K562 (cell line): ENCODE data around the gene VRK2. TPM values are rescaled to one million over a fixed set of nuclear protein-coding genes. Genes with fewer than 3 reads are reported as not detected.

Source experiments
- ATAC-seq: fragments of 200-7000 bp; cut with Tn5 transposase; 3 replicates; pipeline ENCODE4 v1.9.1; 2020; ENCODE audit warnings: moderate library complexity
- BruUV-seq: library from RNA; stranded (reverse); fragments of 400-500 nt; replicated peaks from 2 replicates; lab custom pipeline; 2021; lab: Mats Ljungman, UMichigan
- CTCF ChIA-PET: fragments of 300-600 bp; formaldehyde crosslinking; extraction: SDS; loops from one replicate; lab custom pipeline; 2021; ENCODE audit warnings: low intra/inter-chr PET ratio; lab: Yijun Ruan, JAX
- POLR2A ChIA-PET: fragments of 300-600, 350-650 bp; sonication (Branson Sonifier 250); formaldehyde crosslinking; extraction: SDS; loops from one replicate; lab custom pipeline; 2021; ENCODE audit warnings: antibody characterized with exemption, inconsistent platforms; lab: Yijun Ruan, JAX
- DNase-seq, 4 experiments: peaks; one replicate each; pipeline versions ENCODE4 v3.0.0 to v3.0.0-alpha.2; 2011 to 2018; ENCODE audit warnings: low spot score in 3 of 4, mixed read lengths in 3 of 4; ENCODE audit errors: extremely low read depth in 1 of 4
- FAIRE-seq: peaks from 2 replicates; lab custom pipeline; 2011; peaks lifted over from hg19 to GRCh38; lab: Jason Lieb, UNC
- H2AFZ ChIP-seq: 2 replicates; pipeline ENCODE4 v1.6.0; 2011; ENCODE audit warnings: low read depth, low read length, control low read depth, inconsistent platforms
- H3K27ac ChIP-seq: fragments of 200-600 bp; 3 replicates; pipeline ENCODE4 v1.8.0; 2011; ENCODE audit warnings: low read depth, mild to moderate bottlenecking, control low read depth, inconsistent platforms, low read length, moderate library complexity, mixed read lengths; ENCODE audit errors: extremely low read depth
- H3K27me3 ChIP-seq, 2 experiments: fragments of 300-600 bp in 1 of 2; 2 replicates in 1 of 2; 3 replicates in 1 of 2; pipeline versions ENCODE4 v1.6.0 to v1.8.0; 2011; ENCODE audit warnings: inconsistent platforms in 2 of 2, low read length in 2 of 2, mild to moderate bottlenecking in 1 of 2, mixed read lengths in 1 of 2, moderate library complexity in 1 of 2; ENCODE audit not compliant: control insufficient read depth in 2 of 2, insufficient read depth in 2 of 2
- H3K36me3 ChIP-seq: fragments of 300-600 bp; 3 replicates; pipeline ENCODE4 v1.8.0; 2011; ENCODE audit warnings: mild to moderate bottlenecking, low read length, inconsistent platforms; ENCODE audit not compliant: control insufficient read depth, insufficient read depth
- H3K4me1 ChIP-seq, 2 experiments: fragments of 200-600 bp in 1 of 2; replicated peaks in 1 of 2; 2 replicates in 1 of 2; 3 replicates in 1 of 2; pipeline versions ENCODE4 v1.5.1 to v1.8.0; 2011; ENCODE audit warnings: inconsistent platforms in 2 of 2, low read length in 2 of 2, mild to moderate bottlenecking in 1 of 2, mixed read lengths in 1 of 2, moderate library complexity in 1 of 2; ENCODE audit not compliant: control insufficient read depth in 2 of 2, insufficient read depth in 2 of 2
- H3K4me2 ChIP-seq: 2 replicates; pipeline ENCODE4 v1.6.1; 2011; ENCODE audit warnings: low read length, control low read depth, inconsistent platforms, mixed read lengths; ENCODE audit not compliant: insufficient read depth
- H3K4me3 ChIP-seq: fragments of 200-600 bp; sonication (generic), shearing (Covaris generic); 2 replicates; pipeline ENCODE4 v1.5.1; 2016; ENCODE audit warnings: control low read depth, inconsistent platforms
- H3K79me2 ChIP-seq: fragments of 200-600 bp; 3 replicates; pipeline ENCODE4 v1.8.0; 2011; ENCODE audit warnings: low read length, inconsistent platforms; ENCODE audit not compliant: control insufficient read depth, insufficient read depth
- H3K9ac ChIP-seq, 2 experiments: 2 replicates each; pipeline versions ENCODE4 v1.6.0 to v1.6.1; 2011; ENCODE audit warnings: low read depth in 2 of 2, low read length in 2 of 2, control low read depth in 1 of 2, inconsistent platforms in 1 of 2, mild to moderate bottlenecking in 1 of 2, mixed read lengths in 1 of 2; ENCODE audit not compliant: insufficient read depth in 1 of 2
- H3K9me1 ChIP-seq: one replicate; pipeline ENCODE4 v1.6.0; 2011; ENCODE audit warnings: inconsistent platforms, mild to moderate bottlenecking, low read length, moderate library complexity; ENCODE audit not compliant: control insufficient read depth, insufficient read depth
- H3K9me3 ChIP-seq: replicated peaks from 2 replicates; pipeline ENCODE4 v1.5.1; 2011; ENCODE audit warnings: low read depth, low read length, inconsistent platforms; ENCODE audit not compliant: control insufficient read depth, insufficient read depth
- H4K20me1 ChIP-seq: replicated peaks from 2 replicates; pipeline ENCODE4 v1.6.1; 2011; ENCODE audit warnings: low read length, inconsistent platforms, mixed read lengths; ENCODE audit not compliant: control insufficient read depth, insufficient read depth
- ARNT ChIP-seq, 2 experiments: fragments of 450-650 bp; IDR thresholded peaks; 2 replicates each; pipeline ENCODE4 v1.6.1; 2016; ENCODE audit warnings: mild to moderate bottlenecking in 1 of 2
- BMI1 ChIP-seq: fragments of 150-350 bp; IDR thresholded peaks from 2 replicates; pipeline ENCODE4 v1.6.1; 2014; ENCODE audit warnings: low read length
- CBX8 ChIP-seq: fragments of 200-600 bp; sonication (generic); IDR thresholded peaks from 2 replicates; pipeline ENCODE4 v1.6.1; 2012; ENCODE audit warnings: borderline replicate concordance, mixed run types, low read depth, mild to moderate bottlenecking, moderate library complexity, mixed read lengths, low read length, control low read depth, inconsistent platforms; ENCODE audit not compliant: poor library complexity, severe bottlenecking; ENCODE audit errors: extremely low read depth
- NFIC ChIP-seq: fragments of 450-650 bp; IDR thresholded peaks from 2 replicates; pipeline ENCODE4 v1.6.1; 2017; ENCODE audit warnings: mild to moderate bottlenecking, inconsistent platforms
- PCBP1 ChIP-seq: fragments of 200-400 bp; formaldehyde crosslinking; IDR thresholded peaks from 2 replicates; pipeline ENCODE4 v1.6.1; 2018; ENCODE audit warnings: mild to moderate bottlenecking, low read depth, low read length; ENCODE audit not compliant: poor library complexity, severe bottlenecking
- SETDB1 ChIP-seq: IDR thresholded peaks from one replicate; pipeline ENCODE4 v1.6.1; 2012; ENCODE audit warnings: low read length, control low read depth, inconsistent platforms
- ZBTB2 ChIP-seq: fragments of 450-650 bp; IDR thresholded peaks from 2 replicates; pipeline ENCODE4 v1.6.1; 2016; ENCODE audit warnings: antibody characterized with exemption
- ZBTB34 ChIP-seq: fragments of 250-450 bp; sonication (Bioruptor Pico); IDR thresholded peaks from 2 replicates; pipeline ENCODE4 v1.8.0; 2021; ENCODE audit warnings: mild to moderate bottlenecking, moderate library complexity
- ZBTB43 ChIP-seq: sonication (generic); formaldehyde crosslinking; IDR thresholded peaks from 2 replicates; pipeline ENCODE4 v1.8.0; 2023; ENCODE audit warnings: mild to moderate bottlenecking, missing genetic modification reagents
- ZHX1 ChIP-seq: fragments of 150-350 bp; conservative IDR thresholded peaks from 2 replicates; pipeline ENCODE4 v1.6.1; 2014; ENCODE audit warnings: low read length
- ZNF740 ChIP-seq, 3 experiments: fragments of 200-800 bp in 1 of 3; sonication (Bioruptor generic) in 1 of 3; sonication (generic) in 1 of 3; formaldehyde crosslinking in 1 of 3; IDR thresholded peaks; 2 replicates each; pipeline versions ENCODE4 v1.6.1 to v1.8.0; 2016 to 2022; ENCODE audit warnings: mild to moderate bottlenecking in 2 of 3, missing compliant biosample characterization in 2 of 3, missing genetic modification characterization in 2 of 3, missing genetic modification reagents in 1 of 3
- WGBS: fragments of 100-300 bp; shearing (Covaris generic); methylation state at CpG from one replicate; pipeline ENCODE4 v1.1.6; 2016; ENCODE audit warnings: low coverage, mixed read lengths; ENCODE audit not compliant: insufficient coverage; ENCODE audit errors: missing lambda C conversion rate; 5-methylcytosine and 5-hydroxymethylcytosine counted together
- in situ Hi-C: fragments of 300-500 bp; cut with MboI; formaldehyde crosslinking; loops from 4 replicates; pipeline ENCODE4 v1.15.0; 2018; ENCODE audit warnings: inconsistent platforms, mixed read lengths
- intact Hi-C: fragments of 100-400 bp; cut with micrococcal nuclease; formaldehyde crosslinking; loops from 2 replicates; pipeline ENCODE4 v1.14.2; 2022
- polyA plus RNA-seq, 8 experiments: library from polyadenylated mRNA; depleted of rRNA in 4 of 8; stranded (reverse) in 5 of 8; unstranded in 3 of 8; fragments of >200 nt; fragmentation: Nextera tagmentation in 2 of 8; fragmentation: Illumina TruSeq in 1 of 8; extraction: Ambion mirVana in 2 of 8; extraction: Trizol in 1 of 8; gene quantifications; 2 replicates each; pipeline versions ENCODE4 v1.2.1 to v1.2.3, GENCODE V29; 2011 to 2014; ENCODE audit warnings: inconsistent platforms in 1 of 8, missing spikeins in 1 of 8
- total RNA-seq, 7 experiments: library from RNA; depleted of rRNA in 6 of 7; stranded (reverse); fragments of >200 nt in 6 of 7; fragmentation: Illumina TruSeq in 2 of 7; extraction: Trizol in 2 of 7; gene quantifications; 2 replicates each; pipeline versions ENCODE4 v1.2.1 to v1.2.3, GENCODE V29; 2011 to 2021; ENCODE audit warnings: low replicate concordance in 1 of 7

VRK2 gene
- total and polyA plus RNA-seq, 9 of the 15 experiments (the other 6 are each of a cell fraction or from before 2014, with no cell fraction given) = 22.6 to 49.2 (median 36.2) TPM

- TF ChIP-seq ZBTB43 (CRISPR knock-in tag) = no peak
- no peak for TF ChIP-seq BMI1
- no peak for TF ChIP-seq SETDB1
- TF ChIP-seq CBX8 = no peak
- TF ChIP-seq ZBTB2 = no peak
Measured at GRCh38 chr2:58051445-58051844, 4.8 kb downstream of the VRK2 start (continued).

- ATAC-seq (no peak), DNase-seq (no peak), FAIRE-seq (no peak)
- Histone ChIP-seq H3K79me2 (peaks cover 27% of the 10 kb centered on the region), H4K20me1 (no peaks in the 10 kb centered on the region), H3K9me3 (no peaks in the 10 kb centered on the region), H3K9me1 (no peaks in the 10 kb centered on the region), H3K4me3 (no peak overlapping the region), H2AFZ (no peak overlapping the region), H3K36me3 (peaks cover 35% of the 10 kb centered on the region), H3K4me2 (no peak overlapping the region), H3K9ac (no peak overlapping the region), H3K4me1 (no peaks in the 10 kb centered on the region), H3K27ac (no peak overlapping the region), H3K27me3 (no peaks in the 10 kb centered on the region)
- 88% methylated on average over 1 of the region's 1 CpG for WGBS
- intact Hi-C loops = no loop called here
- CTCF ChIA-PET = no interaction called here
- POLR2A ChIA-PET = no interaction called here
- no TSS peak for BruUV-seq
- in situ Hi-C loops = no loop called here
- no peak for TF ChIP-seq ZNF740 (CRISPR knock-in tag; IDR thresholded peaks at IDR 0.05)
- TF ChIP-seq ZNF740 (tag; IDR thresholded peaks at IDR 0.05) = no peak
- TF ChIP-seq PCBP1 = no peak
- no peak for TF ChIP-seq ARNT (IDR thresholded peaks at IDR 0.05)
- TF ChIP-seq ZHX1 = no peak
- no peak for TF ChIP-seq NFIC
- TF ChIP-seq ZBTB34 (CRISPR knock-in tag) = no peak
Measured at GRCh38 chr2:58052978-58053377, 6.4 kb downstream of the VRK2 start.
